ENCODE data around the gene EPHA8.

GRCh38 chr1:22635436-22635835 lies 72.1 kb downstream of the EPHA8 start:
- TF ChIP-seq POLR2AphosphoS5 (IDR thresholded peaks at IDR 0.05): no peak
- TF ChIP-seq, protein P1, sequence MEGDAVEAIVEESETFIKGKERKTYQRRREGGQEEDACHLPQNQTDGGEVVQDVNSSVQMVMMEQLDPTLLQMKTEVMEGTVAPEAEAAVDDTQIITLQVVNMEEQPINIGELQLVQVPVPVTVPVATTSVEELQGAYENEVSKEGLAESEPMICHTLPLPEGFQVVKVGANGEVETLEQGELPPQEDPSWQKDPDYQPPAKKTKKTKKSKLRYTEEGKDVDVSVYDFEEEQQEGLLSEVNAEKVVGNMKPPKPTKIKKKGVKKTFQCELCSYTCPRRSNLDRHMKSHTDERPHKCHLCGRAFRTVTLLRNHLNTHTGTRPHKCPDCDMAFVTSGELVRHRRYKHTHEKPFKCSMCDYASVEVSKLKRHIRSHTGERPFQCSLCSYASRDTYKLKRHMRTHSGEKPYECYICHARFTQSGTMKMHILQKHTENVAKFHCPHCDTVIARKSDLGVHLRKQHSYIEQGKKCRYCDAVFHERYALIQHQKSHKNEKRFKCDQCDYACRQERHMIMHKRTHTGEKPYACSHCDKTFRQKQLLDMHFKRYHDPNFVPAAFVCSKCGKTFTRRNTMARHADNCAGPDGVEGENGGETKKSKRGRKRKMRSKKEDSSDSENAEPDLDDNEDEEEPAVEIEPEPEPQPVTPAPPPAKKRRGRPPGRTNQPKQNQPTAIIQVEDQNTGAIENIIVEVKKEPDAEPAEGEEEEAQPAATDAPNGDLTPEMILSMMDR (IDR thresholded peaks at IDR 0.05): no peak
